ENCODE data around the gene MAN1C1. TPM values are rescaled to one million over a fixed set of nuclear protein-coding genes. Genes with fewer than 3 reads are reported as not detected.

Gene MAN1C1
- total RNA-seq, 1 experiment from 2014 or later, result 16.8 TPM

DNA sequence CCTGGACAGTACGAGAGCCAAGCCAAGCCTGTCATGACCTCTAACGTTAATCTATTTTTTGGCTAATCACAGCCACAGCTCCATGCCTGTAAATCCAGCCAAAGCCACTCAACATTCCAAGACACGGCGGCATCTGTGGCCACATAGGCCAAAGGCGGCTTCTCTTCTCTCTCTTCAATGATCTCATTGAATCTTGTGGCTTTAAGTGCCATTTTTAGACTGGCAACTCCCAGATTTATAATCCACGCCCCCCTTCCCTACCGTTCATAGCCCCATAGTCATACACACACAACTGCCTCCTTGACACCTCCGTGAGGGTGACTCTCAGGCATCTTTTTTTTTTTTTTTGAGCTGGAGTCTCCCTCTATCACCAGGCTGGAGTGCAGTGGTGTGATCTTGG, 177.7 kb downstream of the MAN1C1 start:
- Mint-ChIP-seq H3K4me1 (peaks cover 19% of the 10 kb centered on the region), H3K4me3 (no peak overlapping the region), H3K36me3 (no peaks in the 10 kb centered on the region), H3K27me3 (ENCODE audit: low read depth) (peaks cover 4% of the 10 kb centered on the region), H3K27ac (no peak overlapping the region), H3K9me3 (no peaks in the 10 kb centered on the region)
- CTCF ChIA-PET, result interaction anchor here (0.9 to 1.3 kb wide), 4 partner anchors 66 to 214 kb away, joined by 3 to 4 read pairs (median 3); no protein-coding TSS in a partner anchor
- no peak for DNase-seq (ENCODE audit: low spot score)
- ATAC-seq, result no peak
- POLR2A ChIA-PET, result interaction anchor here (0.6 kb wide), 1 partner anchor 203 kb away, joined by 3 read pairs; no protein-coding TSS in a partner anchor
- TF ChIP-seq GABPB1 (CRISPR knock-in tag; IDR thresholded peaks at IDR 0.05) (no peak), MAX (CRISPR knock-in tag; IDR thresholded peaks at IDR 0.05) (no peak), NFATC4 (CRISPR knock-in tag; IDR thresholded peaks at IDR 0.05) (no peak), ZNF425 (CRISPR knock-in tag; conservative IDR thresholded peaks at IDR 0.05) (no peak), CREM (CRISPR knock-in tag; IDR thresholded peaks at IDR 0.05) (no peak), ARID4B (CRISPR knock-in tag; IDR thresholded peaks at IDR 0.05; ENCODE audit: borderline replicate concordance) (no peak), ESRRA (CRISPR knock-in tag; IDR thresholded peaks at IDR 0.05; ENCODE audit: borderline replicate concordance) (no peak), RORB (CRISPR knock-in tag; IDR thresholded peaks at IDR 0.05) (no peak), PRDM15 (CRISPR knock-in tag; IDR thresholded peaks at IDR 0.05) (no peak), ATF6 (CRISPR knock-in tag; IDR thresholded peaks at IDR 0.05) (no peak), SMAD4 (CRISPR knock-in tag; IDR thresholded peaks at IDR 0.05) (no peak), ATF2 (CRISPR knock-in tag; IDR thresholded peaks at IDR 0.05; ENCODE audit: borderline replicate concordance, low read depth) (no peak), ZNF416 (CRISPR knock-in tag; IDR thresholded peaks at IDR 0.05) (no peak), GTF2I (CRISPR knock-in tag; conservative IDR thresholded peaks at IDR 0.05) (no peak), ZNF121 (CRISPR knock-in tag; IDR thresholded peaks at IDR 0.05) (no peak), FOXP1 (CRISPR knock-in tag; IDR thresholded peaks at IDR 0.05; ENCODE audit: borderline replicate concordance) (no peak)
- TF ChIP-seq, protein P1, sequence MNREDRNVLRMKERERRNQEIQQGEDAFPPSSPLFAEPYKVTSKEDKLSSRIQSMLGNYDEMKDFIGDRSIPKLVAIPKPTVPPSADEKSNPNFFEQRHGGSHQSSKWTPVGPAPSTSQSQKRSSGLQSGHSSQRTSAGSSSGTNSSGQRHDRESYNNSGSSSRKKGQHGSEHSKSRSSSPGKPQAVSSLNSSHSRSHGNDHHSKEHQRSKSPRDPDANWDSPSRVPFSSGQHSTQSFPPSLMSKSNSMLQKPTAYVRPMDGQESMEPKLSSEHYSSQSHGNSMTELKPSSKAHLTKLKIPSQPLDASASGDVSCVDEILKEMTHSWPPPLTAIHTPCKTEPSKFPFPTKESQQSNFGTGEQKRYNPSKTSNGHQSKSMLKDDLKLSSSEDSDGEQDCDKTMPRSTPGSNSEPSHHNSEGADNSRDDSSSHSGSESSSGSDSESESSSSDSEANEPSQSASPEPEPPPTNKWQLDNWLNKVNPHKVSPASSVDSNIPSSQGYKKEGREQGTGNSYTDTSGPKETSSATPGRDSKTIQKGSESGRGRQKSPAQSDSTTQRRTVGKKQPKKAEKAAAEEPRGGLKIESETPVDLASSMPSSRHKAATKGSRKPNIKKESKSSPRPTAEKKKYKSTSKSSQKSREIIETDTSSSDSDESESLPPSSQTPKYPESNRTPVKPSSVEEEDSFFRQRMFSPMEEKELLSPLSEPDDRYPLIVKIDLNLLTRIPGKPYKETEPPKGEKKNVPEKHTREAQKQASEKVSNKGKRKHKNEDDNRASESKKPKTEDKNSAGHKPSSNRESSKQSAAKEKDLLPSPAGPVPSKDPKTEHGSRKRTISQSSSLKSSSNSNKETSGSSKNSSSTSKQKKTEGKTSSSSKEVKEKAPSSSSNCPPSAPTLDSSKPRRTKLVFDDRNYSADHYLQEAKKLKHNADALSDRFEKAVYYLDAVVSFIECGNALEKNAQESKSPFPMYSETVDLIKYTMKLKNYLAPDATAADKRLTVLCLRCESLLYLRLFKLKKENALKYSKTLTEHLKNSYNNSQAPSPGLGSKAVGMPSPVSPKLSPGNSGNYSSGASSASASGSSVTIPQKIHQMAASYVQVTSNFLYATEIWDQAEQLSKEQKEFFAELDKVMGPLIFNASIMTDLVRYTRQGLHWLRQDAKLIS (CRISPR knock-in tag; IDR thresholded peaks at IDR 0.05; ENCODE audit: borderline replicate concordance), result no peak

Data from WTC11 (cell line).